ENCODE data around the gene CDKAL1. TPM values are rescaled to one million over a fixed set of nuclear protein-coding genes. Genes with fewer than 3 reads are reported as not detected.

The CDKAL1 gene
- total RNA-seq, 8 experiments from 2014 or later, result 16.1 to 25.2 (median 20.2) TPM

- no peak for ATAC-seq (replicated peaks in 6 of 8)
- 40 to 100% (median 80%) methylated on average over 1 to 5 of the region's 5 CpGs; no CpG with 5 or more reads in 2 of the 10 experiments for WGBS, 10 experiments
- Histone ChIP-seq H3K4me3 (no peak overlapping the region), H3K27ac (no peak overlapping the region), H3K4me1 (replicated peaks in 1 of 2) (peaks cover 30 to 60% of the 10 kb centered on the region in 2 donors)
- in situ Hi-C loops (cut with MboI; ENCODE audit: low pct_unique_long_range_greater_than_20kb in 2 of 9, low sequenced_read_pairs in 9 of 9, unreplicated experiment in 9 of 9), result no loop called here
These were observed 745.4 kb downstream of the CDKAL1 start for GRCh38 chr6:21279619-21280018.

- no peak overlapping the region for H3K4me3 ChIP-seq
- in situ Hi-C loops (cut with MboI; ENCODE audit: low pct_unique_long_range_greater_than_20kb in 2 of 9, low sequenced_read_pairs in 9 of 9, unreplicated experiment in 9 of 9), result no loop called here
- 37% methylated on average over 2 of the region's 2 CpGs; no CpG with 5 or more reads in 9 of the 10 experiments for WGBS, 10 experiments
These were observed 747.1 kb downstream of the CDKAL1 start for GRCh38 chr6:21281366-21281765.

More at GRCh38 chr6:21281366-21281765, 747.1 kb downstream of the CDKAL1 start:
- peak in 7 of 8 experiments; percentile 18 to 98 (median 81) for ATAC-seq (replicated peaks in 6 of 8)
- peaks cover 35 to 58% of the 10 kb centered on the region in 2 donors for H3K4me1 ChIP-seq (replicated peaks in 1 of 2)
- peak overlapping the region; percentile 6 to 45 for H3K27ac ChIP-seq

Other genes with a start within 250 kb of the CDKAL1 start
- gene E2F3, start 132.6 kb upstream of the CDKAL1 start, total RNA-seq, result 10 to 100 TPM in 3 of 8 experiments, 1 to 10 TPM in 5; 6.1 to 24.3 (median 8.3) TPM

All from motor neuron (in vitro differentiated cells).